Measurements from ENCODE around the gene CALM3. TPM values are rescaled to one million over a fixed set of nuclear protein-coding genes. Genes with fewer than 3 reads are reported as not detected.

Gene CALM3
- total and polyA plus RNA-seq, 8 donors: 178 to 478 (median 351) TPM

GRCh38 chr19:46596008-46596407 is 5.1 kb upstream of the CALM3 start:
- TF ChIP-seq CTCF (IDR thresholded peaks at IDR 0.05): no peak
- intact Hi-C loops (cut with DNase I): no loop called here
- Histone ChIP-seq H3K27ac (no peak overlapping the region), H3K4me3 (no peak overlapping the region), H3K4me1 (peaks cover 0 to 7% of the 10 kb centered on the region in 2 donors), H3K27me3 (no peaks in the 10 kb centered on the region), H3K9me3 (peaks cover 0 to 10% of the 10 kb centered on the region in 2 donors), H3K36me3 (no peaks in the 10 kb centered on the region)
- ATAC-seq: no peak
- DNase-seq: no peak

DNA sequence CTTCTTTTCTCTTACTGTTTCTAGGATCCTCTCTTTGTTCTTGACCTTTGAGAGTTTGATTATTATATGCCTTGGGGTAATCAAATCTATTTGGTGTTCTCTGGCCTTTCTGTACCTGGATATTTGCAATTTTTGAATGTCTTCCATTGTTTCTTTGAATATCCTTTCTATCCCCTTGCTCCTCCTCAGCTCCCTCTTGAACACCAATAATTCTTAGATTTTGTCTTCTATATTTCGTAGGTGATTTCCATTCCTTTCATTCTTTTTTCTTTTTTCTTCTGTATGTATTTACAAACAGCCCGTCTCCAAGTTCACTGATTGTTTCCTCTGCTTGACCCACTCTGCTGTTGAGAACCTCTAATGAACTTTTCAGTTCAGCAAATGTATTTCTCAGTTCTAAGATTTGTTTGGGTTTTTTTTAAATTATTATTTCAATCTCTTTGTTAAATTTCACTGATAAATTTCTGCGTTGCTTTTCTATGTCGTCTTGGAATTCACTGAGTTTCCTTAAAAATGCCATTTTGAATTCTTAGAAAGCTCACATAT is 2.7 kb upstream of the CALM3 start:
- TF ChIP-seq CTCF (IDR thresholded peaks at IDR 0.05): no peak
- intact Hi-C loops (cut with DNase I): no loop called here
- Histone ChIP-seq H3K27me3 (no peaks in the 10 kb centered on the region), H3K36me3 (no peaks in the 10 kb centered on the region), H3K4me1 (peaks cover 8 to 19% of the 10 kb centered on the region in 2 donors), H3K9me3 (peaks cover 0 to 10% of the 10 kb centered on the region in 2 donors), H3K27ac (no peak overlapping the region), H3K4me3 (no peak overlapping the region)
- ATAC-seq (no peak), DNase-seq (no peak)

- ATAC-seq: no peak
Measured at GRCh38 chr19:46599716-46600373, 1.3 kb upstream of the CALM3 start.

GRCh38 chr19:46600384-46601317 is 479 bp upstream of the CALM3 start:
- no peak for TF ChIP-seq CTCF (IDR thresholded peaks at IDR 0.05)
- DNase-seq (peak; percentile 96 to 100 (median 98)), ATAC-seq (peak; percentile 92)
- intact Hi-C loops (cut with DNase I): no loop called here
- H3K4me3 ChIP-seq: peak overlapping the region; percentile 97 to 99
- peaks cover 0 to 8% of the 10 kb centered on the region in 2 donors for H3K36me3 ChIP-seq
- H3K9me3 ChIP-seq: peaks cover 0 to 10% of the 10 kb centered on the region in 2 donors
- H3K27me3 ChIP-seq: no peaks in the 10 kb centered on the region
- peaks cover 14 to 36% of the 10 kb centered on the region in 2 donors for H3K4me1 ChIP-seq
- peak overlapping the region; percentile 96 to 99 for H3K27ac ChIP-seq

More at GRCh38 chr19:46599716-46600373, 1.3 kb upstream of the CALM3 start:
- no peak for DNase-seq
- Histone ChIP-seq H3K36me3 (no peaks in the 10 kb centered on the region), H3K4me1 (peaks cover 14 to 33% of the 10 kb centered on the region in 2 donors), H3K27me3 (no peaks in the 10 kb centered on the region), H3K9me3 (peaks cover 0 to 10% of the 10 kb centered on the region in 2 donors), H3K27ac (peak overlapping the region; percentile 96 to 99), H3K4me3 (peak overlapping the region; percentile 97 to 99)
- TF ChIP-seq CTCF (IDR thresholded peaks at IDR 0.05): no peak
- intact Hi-C loops (cut with DNase I): no loop called here

Data from left lung (tissue), 10 donors.